Left lung (tissue), 10 donors: Measurements from ENCODE around the gene KAT8. TPM values are rescaled to one million over a fixed set of nuclear protein-coding genes. Genes with fewer than 3 reads are reported as not detected.

Source experiments
- ATAC-seq: fragments of 200-7000 bp; cut with Tn5 transposase; one replicate; pipeline ENCODE4 v1.9.1; 2020; ENCODE audit warnings: moderate library complexity
- DNase-seq, 4 donors: peaks; one replicate each; pipeline ENCODE4 v3.0.0-alpha.2; 2013 to 2020
- H3K27ac ChIP-seq, 2 donors: fragments of 200-600 bp; sonication (generic) in 1 of 2; one replicate each; pipeline versions ENCODE4 v1.5.0 to v1.8.0; 2020 to 2021
- H3K27me3 ChIP-seq, 2 donors: fragments of 200-600 bp; sonication (generic) in 1 of 2; one replicate each; pipeline versions ENCODE4 v1.5.0 to v1.8.0; 2020 to 2021
- H3K36me3 ChIP-seq, 2 donors: fragments of 200-600 bp; sonication (generic) in 1 of 2; one replicate each; pipeline versions ENCODE4 v1.5.0 to v1.8.0; 2020 to 2021
- H3K4me1 ChIP-seq, 2 donors: fragments of 200-600 bp; one replicate each; pipeline ENCODE4 v1.8.0; 2021
- H3K4me3 ChIP-seq, 2 donors: fragments of 200-600 bp; sonication (generic) in 1 of 2; one replicate each; pipeline versions ENCODE4 v1.5.0 to v1.8.0; 2020 to 2021; ENCODE audit warnings: mild to moderate bottlenecking in 1 of 2
- H3K9me3 ChIP-seq, 2 donors: fragments of 200-600 bp; sonication (generic) in 1 of 2; one replicate each; pipeline versions ENCODE4 v1.5.0 to v1.8.0; 2020 to 2021
- intact Hi-C, 2 donors: fragments of 100-400 bp; cut with DNase I; formaldehyde crosslinking; loops; one replicate each; pipeline versions ENCODE4 v1.11.2 to v1.14.2; 2022
- polyA plus RNA-seq, 6 donors: library from polyadenylated mRNA; unstranded; fragments of 120-200 nt; gene quantifications; one replicate each; pipeline ENCODE4 v1.2.1, GENCODE V29; 2013; ENCODE audit not compliant: insufficient read length in 6 of 6
- total RNA-seq, 2 donors: library from RNA; stranded (reverse); fragmentation: NEBNext Ultra II Directional; extraction: Animal tissue kit (Norgen Biotek cat#: 25700); gene quantifications; one replicate each; pipeline ENCODE4 v1.2.1, GENCODE V29; 2021
- TF ChIP-seq, protein P1 (sequence below), 2 donors: fragments of 200-600 bp; sonication (generic) in 1 of 2; IDR thresholded peaks; one replicate each; pipeline versions ENCODE4 v1.5.0 to v1.8.0; 2021; ENCODE audit warnings: antibody characterized with exemption in 2 of 2
- donor health status: DM: no; HTN: yes; CAD: no.
- donor health status: DM: no; HTN: no; CAD: no.

Gene KAT8
- total and polyA plus RNA-seq, 8 donors: 49.8 to 74.6 (median 61.0) TPM

DNA sequence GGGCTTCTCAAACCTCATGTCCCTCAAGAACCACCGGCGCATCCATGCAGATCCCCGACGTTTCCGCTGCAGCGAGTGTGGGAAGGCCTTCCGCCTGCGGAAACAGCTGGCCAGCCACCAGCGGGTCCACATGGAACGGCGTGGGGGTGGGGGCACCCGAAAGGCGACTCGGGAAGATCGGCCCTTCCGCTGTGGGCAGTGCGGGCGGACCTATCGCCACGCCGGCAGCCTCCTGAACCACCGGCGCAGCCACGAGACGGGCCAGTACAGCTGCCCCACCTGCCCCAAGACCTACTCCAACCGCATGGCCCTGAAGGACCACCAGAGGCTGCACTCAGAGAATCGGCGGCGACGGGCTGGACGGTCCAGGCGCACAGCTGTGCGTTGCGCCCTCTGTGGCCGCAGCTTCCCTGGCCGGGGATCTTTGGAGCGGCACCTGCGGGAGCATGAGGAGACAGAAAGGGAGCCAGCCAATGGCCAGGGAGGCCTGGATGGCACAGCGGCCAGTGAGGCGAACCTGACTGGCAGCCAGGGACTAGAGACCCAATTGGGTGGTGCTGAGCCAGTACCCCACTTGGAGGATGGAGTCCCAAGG, 37.3 kb upstream of the KAT8 start:
- DNase-seq: no peak
- intact Hi-C loops: no loop called here
- Histone ChIP-seq H3K4me3 (no peak overlapping the region), H3K36me3 (peaks cover 0 to 92% of the 10 kb centered on the region in 2 donors), H3K9me3 (no peaks in the 10 kb centered on the region), H3K27me3 (no peaks in the 10 kb centered on the region), H3K4me1 (peaks cover 3 to 35% of the 10 kb centered on the region in 2 donors), H3K27ac (no peak overlapping the region)
- TF ChIP-seq, protein P1, sequence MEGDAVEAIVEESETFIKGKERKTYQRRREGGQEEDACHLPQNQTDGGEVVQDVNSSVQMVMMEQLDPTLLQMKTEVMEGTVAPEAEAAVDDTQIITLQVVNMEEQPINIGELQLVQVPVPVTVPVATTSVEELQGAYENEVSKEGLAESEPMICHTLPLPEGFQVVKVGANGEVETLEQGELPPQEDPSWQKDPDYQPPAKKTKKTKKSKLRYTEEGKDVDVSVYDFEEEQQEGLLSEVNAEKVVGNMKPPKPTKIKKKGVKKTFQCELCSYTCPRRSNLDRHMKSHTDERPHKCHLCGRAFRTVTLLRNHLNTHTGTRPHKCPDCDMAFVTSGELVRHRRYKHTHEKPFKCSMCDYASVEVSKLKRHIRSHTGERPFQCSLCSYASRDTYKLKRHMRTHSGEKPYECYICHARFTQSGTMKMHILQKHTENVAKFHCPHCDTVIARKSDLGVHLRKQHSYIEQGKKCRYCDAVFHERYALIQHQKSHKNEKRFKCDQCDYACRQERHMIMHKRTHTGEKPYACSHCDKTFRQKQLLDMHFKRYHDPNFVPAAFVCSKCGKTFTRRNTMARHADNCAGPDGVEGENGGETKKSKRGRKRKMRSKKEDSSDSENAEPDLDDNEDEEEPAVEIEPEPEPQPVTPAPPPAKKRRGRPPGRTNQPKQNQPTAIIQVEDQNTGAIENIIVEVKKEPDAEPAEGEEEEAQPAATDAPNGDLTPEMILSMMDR (IDR thresholded peaks at IDR 0.05): no peak
- ATAC-seq: no peak

DNA sequence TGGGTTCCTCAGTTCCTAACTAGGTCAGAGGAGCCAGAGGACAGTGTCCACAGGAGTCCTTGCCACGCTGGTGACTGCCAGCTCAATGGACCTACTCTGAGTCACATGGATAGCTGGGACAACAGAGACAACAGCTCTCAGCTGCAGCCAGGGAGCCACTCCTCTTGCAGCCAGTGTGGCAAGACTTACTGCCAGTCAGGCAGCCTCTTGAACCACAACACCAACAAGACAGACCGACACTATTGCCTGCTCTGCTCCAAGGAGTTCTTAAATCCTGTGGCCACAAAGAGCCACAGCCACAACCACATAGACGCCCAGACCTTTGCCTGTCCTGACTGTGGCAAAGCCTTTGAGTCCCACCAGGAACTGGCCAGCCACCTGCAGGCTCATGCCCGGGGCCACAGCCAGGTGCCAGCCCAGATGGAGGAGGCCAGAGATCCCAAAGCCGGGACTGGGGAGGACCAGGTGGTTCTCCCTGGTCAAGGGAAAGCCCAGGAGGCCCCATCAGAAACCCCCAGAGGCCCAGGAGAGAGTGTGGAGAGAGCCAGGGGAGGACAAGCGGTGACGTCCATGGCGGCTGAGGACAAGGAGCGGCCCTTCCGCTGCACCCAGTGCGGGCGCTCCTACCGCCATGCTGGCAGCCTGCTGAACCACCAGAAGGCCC, 36.6 kb upstream of the KAT8 start:
- peaks cover 0 to 99% of the 10 kb centered on the region in 2 donors for H3K36me3 ChIP-seq

GRCh38 chr16:31081428-31082351, 35.8 kb upstream of the KAT8 start:
- no peak overlapping the region for H3K4me3 ChIP-seq
- intact Hi-C loops: no loop called here
- TF ChIP-seq, protein P1 (IDR thresholded peaks at IDR 0.05): no peak
- H3K36me3 ChIP-seq: peaks cover 0 to 99% of the 10 kb centered on the region in 2 donors
- H3K4me1 ChIP-seq: peaks cover 0 to 28% of the 10 kb centered on the region in 2 donors
- H3K9me3 ChIP-seq: no peaks in the 10 kb centered on the region
- peak overlapping the region in 1 of 2 donors; percentile 5 for H3K27ac ChIP-seq
- no peaks in the 10 kb centered on the region for H3K27me3 ChIP-seq
- no peak for DNase-seq
- no peak for ATAC-seq

More for the DNA sequence above, 36.6 kb upstream of the KAT8 start:
- intact Hi-C loops: no loop called here
- Histone ChIP-seq H3K4me3 (no peak overlapping the region), H3K27me3 (no peaks in the 10 kb centered on the region), H3K4me1 (peaks cover 0 to 28% of the 10 kb centered on the region in 2 donors), H3K9me3 (no peaks in the 10 kb centered on the region), H3K27ac (no peak overlapping the region)
- DNase-seq (no peak), ATAC-seq (no peak)
- TF ChIP-seq, protein P1 (IDR thresholded peaks at IDR 0.05): no peak

- DNase-seq: no peak
- no peak overlapping the region for H3K4me3 ChIP-seq
- intact Hi-C loops: no loop called here
- H3K9me3 ChIP-seq: no peaks in the 10 kb centered on the region
- H3K27ac ChIP-seq: no peak overlapping the region
- TF ChIP-seq, protein P1 (IDR thresholded peaks at IDR 0.05): no peak
- peaks cover 0 to 28% of the 10 kb centered on the region in 2 donors for H3K4me1 ChIP-seq
- ATAC-seq: no peak
- peaks cover 0 to 99% of the 10 kb centered on the region in 2 donors for H3K36me3 ChIP-seq
- H3K27me3 ChIP-seq: no peaks in the 10 kb centered on the region
Observed at GRCh38 chr16:31082368-31083045, 35.0 kb upstream of the KAT8 start.
